ENCODE measurements around the gene HPX. TPM values are rescaled to one million over a fixed set of nuclear protein-coding genes. Genes with fewer than 3 reads are reported as not detected.

Gene HPX
- polyA plus RNA-seq, 4 donors: 2.2 to 4.2 (median 2.7) TPM

DNA sequence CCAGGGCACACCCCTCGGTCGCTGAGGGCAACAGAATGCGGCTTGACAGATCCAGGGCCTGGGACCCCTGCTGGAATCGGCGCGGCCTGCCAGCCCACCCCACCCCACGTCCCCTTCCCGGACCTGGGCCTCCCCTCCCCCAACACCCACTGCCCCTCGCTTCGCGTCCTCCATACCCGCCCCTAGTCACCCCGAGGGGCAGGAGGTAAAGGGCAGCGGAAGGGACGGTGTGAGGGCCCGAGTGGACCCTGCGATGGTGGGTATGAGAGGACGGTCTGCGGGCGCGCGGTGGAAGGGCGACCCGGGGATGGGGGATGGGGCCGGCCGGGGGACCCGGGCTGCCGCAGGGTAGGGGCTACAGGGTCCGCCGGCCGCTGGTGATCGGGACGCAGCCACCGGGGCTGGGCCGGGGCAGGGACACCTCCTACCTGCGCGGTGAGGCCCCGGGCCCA lies 22.2 kb downstream of the HPX start:
- no peak for DNase-seq (ENCODE audit: low read depth in 4 of 4, low spot score in 3 of 4)

DNA sequence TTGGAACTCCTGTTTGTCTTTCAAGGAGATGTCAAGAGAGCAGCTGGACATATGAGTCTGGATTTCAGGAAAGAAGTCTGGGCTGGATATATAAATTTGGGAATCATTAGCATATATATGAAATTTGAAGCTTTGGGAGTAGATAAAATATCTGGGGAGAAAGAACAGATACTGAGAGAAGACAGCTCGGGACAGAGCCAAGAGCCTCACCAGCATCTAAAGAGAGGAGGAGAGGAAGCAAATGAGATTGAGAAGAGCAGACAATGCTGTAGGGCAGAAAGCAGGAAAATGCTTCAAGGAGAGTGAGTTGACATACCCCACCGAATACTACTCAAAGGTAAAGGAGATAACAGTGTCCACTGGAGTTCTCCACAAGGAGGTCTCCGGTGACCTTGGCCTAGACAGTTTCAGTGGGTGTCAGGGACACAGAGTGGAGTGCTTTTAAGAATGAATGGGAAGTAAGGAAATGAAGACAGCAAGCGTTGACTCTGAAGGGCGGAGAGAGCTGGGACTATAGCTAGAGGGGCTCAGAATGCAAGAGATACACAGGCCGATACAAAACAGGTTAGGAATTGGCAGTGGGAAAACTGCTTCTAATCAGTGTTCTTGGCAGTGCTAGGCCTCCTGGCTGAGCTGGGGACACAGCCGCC lies 22.8 kb downstream of the HPX start:
- DNase-seq (ENCODE audit: low read depth in 4 of 4, low spot score in 3 of 4): peak in 1 of 4 donors; percentile 4

DNA sequence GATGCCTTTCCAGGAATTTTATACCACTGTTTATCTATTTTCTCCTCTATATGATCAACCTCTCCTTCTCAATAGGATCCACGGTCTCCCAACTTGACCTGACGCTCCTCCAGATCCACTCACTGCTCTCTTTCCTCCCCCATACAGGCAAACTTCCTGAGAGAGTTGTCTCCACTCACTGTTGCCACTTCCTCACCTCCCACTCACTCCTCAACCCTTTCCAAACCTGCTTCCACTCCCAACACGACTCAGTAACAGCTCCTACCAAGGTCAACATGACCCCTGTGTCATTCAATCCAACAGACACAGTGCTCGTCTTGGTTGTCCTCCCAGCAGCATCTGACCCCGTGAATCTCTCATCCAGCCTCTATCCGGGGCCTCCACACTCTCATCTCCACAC lies 25.0 kb downstream of the HPX start:
- DNase-seq (ENCODE audit: low read depth in 4 of 4, low spot score in 3 of 4): no peak

DNA sequence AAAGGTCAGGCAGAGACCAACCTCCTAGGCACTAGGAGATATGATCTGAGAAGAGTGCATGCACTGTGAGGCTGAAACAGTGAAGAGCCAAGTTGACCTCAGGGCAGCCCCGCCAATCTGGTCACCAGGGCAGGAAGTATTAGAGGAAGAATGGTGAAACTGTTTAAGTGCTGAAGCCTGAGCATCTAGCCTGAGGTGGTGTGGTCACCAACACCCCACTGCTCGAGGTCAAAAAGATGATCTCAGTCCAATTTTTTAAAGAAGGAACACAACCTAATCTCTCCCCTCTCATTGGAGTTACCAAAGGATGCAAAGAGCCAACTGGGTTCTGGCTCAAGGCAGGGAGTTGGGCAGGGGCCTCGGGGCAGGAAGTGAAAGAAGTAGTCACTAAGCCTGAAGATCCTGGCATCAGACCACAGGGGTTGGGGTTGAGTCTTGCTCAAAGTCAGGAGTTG lies 25.9 kb downstream of the HPX start:
- DNase-seq (ENCODE audit: low read depth in 4 of 4, low spot score in 3 of 4): no peak

DNA sequence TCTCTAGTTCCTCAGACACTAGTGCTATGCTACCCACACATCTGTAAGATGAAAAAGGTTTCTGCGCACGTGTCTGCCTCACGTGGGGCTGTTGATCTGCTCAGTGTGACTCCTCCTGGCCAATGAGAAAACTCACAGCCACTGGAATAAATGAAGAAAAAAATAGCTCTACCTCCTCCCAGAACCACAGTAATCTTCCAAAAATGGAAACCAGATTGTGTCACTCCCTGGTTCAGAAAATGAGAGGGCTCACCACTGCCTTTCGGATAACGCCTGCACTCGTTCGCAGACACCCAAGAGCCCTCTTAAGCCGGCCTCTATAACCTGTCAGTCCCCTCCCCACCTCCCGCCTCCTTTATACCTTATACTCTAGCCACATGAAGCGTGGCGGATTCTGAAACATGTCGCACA lies 27.0 kb downstream of the HPX start:
- no peak for DNase-seq (ENCODE audit: low read depth in 4 of 4, low spot score in 3 of 4)

DNA sequence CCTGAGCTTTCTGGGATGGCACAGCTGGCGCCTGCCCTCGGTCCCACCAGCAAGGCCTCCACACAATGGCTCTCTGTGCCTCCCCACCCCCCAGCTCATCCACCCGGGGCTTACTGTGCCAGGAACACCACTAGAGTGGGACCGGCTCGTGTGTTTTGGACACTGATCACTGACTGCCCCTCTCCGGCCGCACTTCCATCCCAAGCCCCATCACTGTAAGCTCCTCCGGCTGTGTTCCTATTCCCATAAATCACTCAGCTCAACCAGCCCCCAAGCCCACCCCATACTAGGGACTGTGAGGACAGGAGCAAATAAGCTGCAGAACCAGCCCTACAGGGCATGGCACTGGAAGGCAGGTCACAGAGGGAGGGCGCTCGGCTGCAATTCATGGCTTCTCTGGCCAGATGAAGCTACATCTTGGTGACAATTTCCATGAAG lies 29.2 kb downstream of the HPX start:
- DNase-seq (ENCODE audit: low read depth in 4 of 4, low spot score in 3 of 4): no peak

DNA sequence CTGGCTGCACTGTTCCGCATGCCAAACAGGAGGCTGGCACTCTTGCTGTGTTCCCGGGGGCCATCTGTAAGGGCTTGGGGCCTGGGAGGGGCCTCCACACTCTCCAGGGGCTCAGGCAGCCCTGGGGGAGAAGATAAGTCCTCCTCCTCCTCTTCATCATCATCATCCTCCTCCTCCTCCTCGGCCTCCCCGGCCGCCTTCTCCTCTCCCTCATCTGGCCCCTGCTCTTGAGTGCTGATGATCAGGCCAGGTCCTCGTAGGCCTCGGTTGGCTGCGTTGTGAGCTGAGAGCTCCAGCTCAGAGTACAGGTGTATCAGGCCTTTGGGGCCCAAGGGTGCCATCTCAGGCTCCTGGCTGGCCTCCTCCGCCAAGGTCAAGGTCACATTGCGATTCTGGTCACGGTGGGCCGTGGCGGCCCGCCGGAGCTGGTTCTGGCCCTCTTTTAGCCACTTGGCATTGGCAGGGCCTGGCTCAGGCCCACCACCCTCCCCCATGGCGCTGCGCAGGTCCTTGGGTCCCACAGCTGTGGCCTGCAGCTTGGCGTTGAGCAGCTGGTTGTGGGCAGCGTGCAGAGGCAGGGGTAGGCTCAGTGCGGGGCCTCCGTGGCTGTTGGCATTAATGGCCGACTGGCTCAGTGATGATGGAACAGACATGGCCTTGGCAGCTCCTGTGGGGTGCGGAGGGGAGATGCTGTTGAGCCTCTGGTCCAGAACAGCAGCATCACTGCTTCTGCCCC lies 29.9 kb downstream of the HPX start:
- DNase-seq (ENCODE audit: low read depth in 4 of 4, low spot score in 3 of 4): no peak

DNA sequence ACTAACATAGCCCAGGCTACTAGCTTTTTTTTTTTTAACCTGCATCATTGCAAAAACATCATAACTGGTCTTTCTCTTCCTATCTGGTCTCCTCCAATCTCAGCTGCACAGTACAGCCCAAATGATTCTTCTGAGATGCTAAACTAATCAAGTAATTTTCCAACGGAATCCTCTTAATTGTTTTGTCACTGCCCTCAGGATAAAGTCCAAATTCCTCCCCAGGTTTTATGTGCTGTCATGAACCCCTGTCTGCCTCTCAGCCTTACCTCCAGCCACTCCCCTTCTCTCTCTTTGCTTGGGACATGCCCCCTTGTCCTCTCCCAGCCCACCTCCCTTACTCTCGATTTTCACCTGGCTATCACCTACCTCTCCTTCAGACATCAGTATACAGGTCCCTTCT lies 34.4 kb downstream of the HPX start:
- DNase-seq (ENCODE audit: low read depth in 4 of 4, low spot score in 3 of 4): no peak

DNA sequence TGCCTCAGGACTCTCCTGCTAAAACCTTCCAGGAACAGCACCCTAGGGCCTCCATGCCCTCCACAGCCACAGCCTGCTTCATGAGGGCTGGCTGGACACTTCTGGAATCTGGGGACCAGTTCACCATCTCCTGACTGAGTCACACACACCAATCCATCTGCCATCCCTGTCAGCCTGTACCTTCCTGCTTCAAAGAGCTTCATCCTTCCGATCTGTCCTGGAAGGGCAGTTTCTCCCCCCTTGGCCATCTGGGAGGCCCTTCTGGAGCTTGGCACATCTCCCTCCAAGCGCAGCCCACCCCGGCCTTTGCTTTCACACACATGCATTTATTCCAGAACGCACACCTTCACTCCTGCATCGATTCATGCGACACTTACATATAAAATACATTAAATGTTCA lies 34.9 kb downstream of the HPX start:
- no peak for DNase-seq (ENCODE audit: low read depth in 4 of 4, low spot score in 3 of 4)

DNA sequence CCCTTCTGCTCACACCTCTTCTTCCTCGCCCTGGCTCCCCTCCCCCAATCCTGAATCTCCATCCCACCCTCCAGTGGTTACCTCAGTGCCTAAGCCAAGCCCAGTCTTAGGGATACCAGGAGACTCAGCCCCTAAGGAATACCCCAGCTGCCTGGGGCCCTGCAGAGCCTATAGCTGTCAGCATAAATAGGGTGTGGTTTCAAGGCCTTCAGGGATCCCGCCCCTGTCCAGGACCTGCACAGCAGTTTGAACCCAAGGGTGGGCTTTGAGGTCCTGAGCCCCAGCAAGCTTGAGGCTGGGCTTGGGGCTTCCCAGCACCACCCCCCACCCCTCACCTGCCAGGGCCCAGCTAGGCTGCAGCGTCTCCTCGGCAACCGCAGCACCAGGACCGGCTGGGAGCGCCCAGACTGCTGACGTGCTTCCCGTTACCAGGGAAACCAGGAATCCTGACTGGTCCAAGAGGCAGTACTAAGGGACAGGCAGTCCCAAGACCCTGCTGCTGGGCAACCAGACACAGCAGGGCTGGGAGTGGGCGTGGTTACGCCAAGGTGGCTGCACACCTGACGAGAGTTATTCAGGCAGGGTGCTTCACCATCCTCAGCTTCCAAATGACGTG lies 35.6 kb downstream of the HPX start:
- DNase-seq (ENCODE audit: low read depth in 4 of 4, low spot score in 3 of 4): peak in 1 of 4 donors; percentile 38

DNA sequence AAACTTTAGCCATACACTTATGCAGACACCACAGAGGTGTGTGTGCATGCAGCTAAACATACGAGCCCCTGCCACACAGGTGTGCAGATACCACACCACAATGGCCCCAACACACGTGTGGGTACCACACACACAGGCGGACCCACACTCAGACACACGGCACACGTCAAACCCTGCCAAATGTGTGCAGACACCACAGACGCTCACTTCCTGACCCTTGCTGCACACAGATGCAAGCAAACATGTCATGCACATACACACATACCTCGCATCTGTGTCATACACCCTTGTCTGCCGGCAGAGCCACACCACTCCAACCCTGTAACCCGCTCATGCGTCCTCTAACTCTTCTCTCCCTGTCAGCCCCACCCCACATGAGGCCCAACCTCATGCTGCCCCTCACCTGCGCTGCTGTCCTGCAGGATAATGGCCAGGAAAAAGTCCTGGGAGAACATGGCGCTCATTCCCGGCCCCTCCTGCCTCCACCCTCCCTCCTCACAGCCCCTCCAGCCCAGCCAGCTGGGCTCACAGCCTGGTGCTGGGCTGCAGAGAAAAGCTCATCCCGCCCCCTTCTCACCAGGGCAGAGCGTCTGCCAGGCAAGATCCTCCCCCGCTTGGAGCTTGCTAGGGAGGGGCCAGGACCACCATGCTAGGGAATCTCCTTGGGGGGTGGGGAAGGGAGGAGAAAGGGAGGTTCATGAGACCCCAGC lies 36.3 kb downstream of the HPX start:
- DNase-seq (ENCODE audit: low read depth in 4 of 4, low spot score in 3 of 4): no peak

DNA sequence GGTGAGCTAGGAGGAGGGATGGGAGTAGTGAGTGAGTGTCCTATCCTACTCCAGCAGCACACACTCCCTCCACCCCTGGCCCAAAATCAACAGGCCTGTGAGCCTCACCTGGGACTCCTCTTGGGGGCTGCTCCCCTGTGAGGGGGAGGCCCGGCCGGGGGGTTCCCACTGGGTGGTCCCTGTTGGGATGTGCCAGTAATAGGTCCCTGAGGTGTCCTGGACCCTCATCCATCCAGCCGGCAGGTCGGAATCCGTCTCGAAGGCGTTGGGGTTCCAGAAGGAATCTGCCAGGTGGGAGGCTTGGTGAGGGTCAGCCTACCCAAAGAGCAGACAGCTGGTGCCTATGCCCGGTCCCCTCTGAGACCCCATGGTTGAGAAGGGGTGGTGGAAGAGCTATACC lies 37.2 kb downstream of the HPX start:
- DNase-seq (ENCODE audit: low read depth in 4 of 4, low spot score in 3 of 4): no peak

DNA sequence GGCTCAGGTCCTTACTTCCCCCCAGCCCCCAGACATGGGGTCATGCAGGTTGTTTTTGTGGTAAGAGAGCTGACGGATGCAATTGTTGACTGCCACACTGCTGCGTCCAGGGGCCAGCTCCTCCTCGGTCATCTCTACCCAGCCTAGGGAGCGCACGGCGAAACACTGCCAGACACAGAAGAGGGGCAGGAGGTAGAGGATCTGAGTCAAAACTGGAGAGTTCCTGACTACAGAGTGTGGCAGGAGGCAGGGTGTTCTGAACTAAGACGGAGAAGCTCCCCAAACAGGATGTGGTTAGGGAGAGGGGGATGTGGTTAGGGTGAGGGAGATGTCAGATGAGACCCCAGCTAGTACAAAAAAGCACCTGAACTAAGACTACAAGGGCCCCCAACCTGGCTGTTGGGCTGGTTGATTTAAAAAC lies 38.2 kb downstream of the HPX start:
- no peak for DNase-seq (ENCODE audit: low read depth in 4 of 4, low spot score in 3 of 4)

DNA sequence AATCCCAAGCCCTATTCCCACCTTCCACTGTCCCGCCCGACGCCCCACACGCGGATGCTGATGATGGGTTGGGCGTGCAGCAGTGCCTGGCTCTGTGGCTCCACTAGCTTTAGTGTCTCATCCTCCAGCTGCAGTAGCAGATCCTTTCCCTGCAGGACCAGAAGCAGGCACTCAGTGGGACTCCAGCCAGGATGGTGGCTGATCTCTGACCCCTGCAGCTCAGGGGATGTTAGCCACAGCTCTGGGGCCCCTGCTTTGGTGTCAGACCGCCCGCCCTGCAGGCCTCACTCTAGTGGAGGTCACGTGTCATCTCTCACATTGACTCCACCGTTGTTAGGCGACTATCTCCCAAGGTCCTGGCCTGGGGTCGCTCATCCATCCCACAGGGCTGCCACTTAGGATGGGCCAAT lies 38.7 kb downstream of the HPX start:
- DNase-seq (ENCODE audit: low read depth in 4 of 4, low spot score in 3 of 4): no peak

DNA sequence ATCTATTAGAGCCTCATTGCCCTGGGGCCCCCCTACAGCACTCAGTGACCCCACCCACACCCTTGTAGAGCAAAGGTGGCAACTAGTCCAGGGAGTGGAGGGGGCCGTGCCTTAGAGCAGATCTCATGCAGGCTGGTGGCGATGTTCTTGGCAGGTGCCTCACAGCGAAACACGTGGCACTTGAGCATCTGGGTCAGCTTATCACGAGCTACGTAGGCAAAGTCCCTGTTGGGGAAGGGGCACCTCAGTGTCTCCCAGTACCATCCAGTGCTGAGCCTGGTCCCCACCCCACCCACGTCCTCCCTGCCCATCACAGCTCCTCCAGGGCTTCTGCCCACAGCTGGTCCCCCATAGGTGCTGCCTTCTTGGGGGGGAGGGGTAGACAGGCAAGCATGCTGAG lies 39.3 kb downstream of the HPX start:
- DNase-seq (ENCODE audit: low read depth in 4 of 4, low spot score in 3 of 4): no peak

DNA sequence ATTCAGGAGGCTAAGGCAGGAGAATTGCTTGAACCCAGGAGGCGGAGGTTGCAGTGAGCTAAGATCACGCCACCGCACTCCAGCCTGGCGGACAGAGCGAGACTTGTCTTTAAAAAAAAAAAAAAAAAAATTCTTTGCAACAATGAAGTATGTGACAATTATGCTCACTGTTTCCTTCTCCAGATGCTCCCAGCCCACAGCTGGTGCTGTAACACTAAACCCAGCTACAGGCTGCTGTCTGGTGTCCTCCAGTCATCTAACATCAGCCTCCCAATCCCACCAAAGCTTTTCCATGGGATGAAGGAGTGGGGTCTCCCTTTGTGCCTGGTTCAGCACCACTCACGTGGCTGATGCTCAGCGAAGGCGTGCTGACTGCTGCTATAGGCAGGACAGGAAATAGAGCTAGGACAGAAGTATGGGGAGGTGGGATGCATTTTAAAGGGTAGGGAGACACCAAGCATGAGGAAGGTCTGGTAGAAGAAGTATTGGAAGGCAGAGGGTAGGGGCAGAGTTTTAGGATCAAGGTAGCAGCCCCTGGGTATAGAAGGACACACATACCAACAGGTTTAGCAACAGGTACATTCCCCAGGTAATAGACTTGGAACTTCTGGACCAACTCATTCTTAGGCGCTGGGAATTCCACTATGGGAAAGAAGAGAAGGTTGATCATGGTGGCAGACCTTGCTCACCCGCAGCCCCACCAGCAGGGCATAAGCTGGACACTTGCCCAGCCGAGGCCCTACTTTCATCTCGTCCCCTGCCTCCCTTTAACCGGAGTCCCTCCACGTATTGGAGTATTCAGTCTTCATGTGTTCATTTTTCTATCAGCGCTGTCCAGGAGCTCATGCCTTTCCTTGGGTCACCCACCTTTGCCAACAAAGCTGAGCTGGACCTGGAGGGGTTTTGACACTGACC lies 40.1 kb downstream of the HPX start:
- no peak for DNase-seq (ENCODE audit: low read depth in 4 of 4, low spot score in 3 of 4)

DNA sequence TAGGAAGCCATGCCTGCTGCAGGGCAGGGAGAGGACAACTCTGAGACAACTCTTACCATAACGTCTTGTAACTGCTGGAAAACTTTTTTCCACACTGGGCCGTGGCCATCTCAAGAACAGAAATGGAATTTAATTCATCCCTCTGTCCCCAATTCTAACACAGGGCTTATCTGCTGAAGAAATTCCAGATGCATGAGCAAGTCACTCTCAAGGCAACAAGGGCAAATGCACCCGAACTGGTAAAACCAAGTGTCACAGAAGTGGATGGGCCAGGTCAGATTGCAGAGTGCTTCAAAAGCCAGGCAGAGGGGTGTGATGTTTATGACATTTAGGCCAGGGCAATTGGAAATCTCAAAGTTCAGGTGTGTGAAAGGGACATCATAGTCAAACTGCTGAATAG lies 43.2 kb downstream of the HPX start:
- no peak for DNase-seq (ENCODE audit: low read depth in 4 of 4, low spot score in 3 of 4)

DNA sequence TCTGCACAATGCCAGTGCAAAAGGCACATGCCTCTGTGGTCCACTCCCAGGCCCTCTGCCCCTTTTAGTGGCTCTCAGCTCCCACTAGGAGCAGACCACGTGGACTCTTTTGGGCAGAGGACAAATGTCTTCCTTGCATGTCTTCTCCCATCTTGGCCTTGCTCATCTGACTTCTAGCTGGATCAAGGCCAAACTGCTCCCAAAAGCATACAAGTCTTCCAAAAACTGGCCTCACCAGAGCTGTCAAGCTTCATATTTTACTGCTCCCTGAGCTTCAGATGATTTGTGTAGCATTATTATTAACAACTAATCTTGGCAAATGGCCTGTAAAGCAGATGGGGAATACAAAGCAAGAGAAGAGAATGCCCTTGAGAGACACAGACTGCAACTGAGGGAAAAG lies 43.6 kb downstream of the HPX start:
- no peak for DNase-seq (ENCODE audit: low read depth in 4 of 4, low spot score in 3 of 4)

DNA sequence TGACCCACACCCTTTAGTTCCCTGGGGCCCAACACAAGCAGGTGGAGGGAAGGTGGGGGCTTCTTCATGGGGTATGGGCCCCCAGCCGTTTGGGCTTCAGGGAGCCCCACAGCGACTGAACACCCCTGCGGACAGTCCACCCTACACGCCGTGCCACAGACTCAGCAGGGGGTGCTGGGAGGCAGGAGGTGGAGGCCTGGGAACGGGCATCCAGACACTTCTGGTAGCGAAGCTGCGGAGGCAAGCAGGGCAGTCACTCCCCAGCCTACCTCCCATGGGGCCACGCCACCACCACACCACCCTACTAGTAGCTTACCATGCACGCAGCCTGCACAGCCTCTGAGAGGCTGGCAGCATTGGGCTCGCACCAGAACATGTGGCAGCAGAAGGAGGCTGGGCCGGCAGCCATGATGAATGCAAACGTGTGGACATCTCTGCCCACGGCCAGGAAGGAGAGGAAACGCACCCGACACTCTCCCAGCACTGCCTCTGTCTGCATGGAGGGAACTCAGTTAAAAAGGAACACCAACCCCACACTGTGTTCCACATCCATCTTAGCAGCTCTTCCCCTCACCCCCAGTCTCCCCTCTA lies 45.2 kb downstream of the HPX start:
- DNase-seq (ENCODE audit: low read depth in 4 of 4, low spot score in 3 of 4): no peak

Data from right renal pelvis (tissue), 4 donors.